Measurements from ENCODE around the gene IST1. TPM values are rescaled to one million over a fixed set of nuclear protein-coding genes. Genes with fewer than 3 reads are reported as not detected.

Gene IST1
- total and polyA plus RNA-seq, 4 donors: 33.8 to 95.3 (median 53.5) TPM

- Histone ChIP-seq H3K27me3 (ENCODE audit: control insufficient read depth in 4 of 4, insufficient read depth in 4 of 4, low read length in 3 of 4) (no peaks in the 10 kb centered on the region), H3K9me3 (ENCODE audit: control insufficient read depth in 4 of 4, low read length in 3 of 4) (no peaks in the 10 kb centered on the region), H3K27ac (ENCODE audit: low read depth in 1 of 2, low read length in 2 of 2) (no peak overlapping the region), H3K36me3 (ENCODE audit: control insufficient read depth in 4 of 4, insufficient read depth in 3 of 4, low read depth in 1 of 4, low read length in 3 of 4) (peaks cover 0 to 4% (median 2%) of the 10 kb centered on the region in 4 donors), H3K4me1 (ENCODE audit: control insufficient read depth in 4 of 4, insufficient read depth in 4 of 4, low read length in 3 of 4) (peaks cover 3 to 27% (median 16%) of the 10 kb centered on the region in 4 donors), H3K9ac (ENCODE audit: low read depth in 1 of 2, low read length in 2 of 2) (no peak overlapping the region), H3K4me3 (ENCODE audit: low read depth in 1 of 3, low read length in 3 of 3) (no peak overlapping the region)
- 51% methylated on average over 4 of the region's 4 CpGs for WGBS
- no peak for DNase-seq (ENCODE audit: low spot score)
- TF ChIP-seq CTCF (IDR thresholded peaks at IDR 0.05; ENCODE audit: low read depth, low read length, missing input control): no peak
- no peak for TF ChIP-seq MAX (IDR thresholded peaks at IDR 0.05)
- TF ChIP-seq NR2F2 (IDR thresholded peaks at IDR 0.05): no peak
- TF ChIP-seq JUND (IDR thresholded peaks at IDR 0.05): no peak
- no peak for TF ChIP-seq ATF3 (IDR thresholded peaks at IDR 0.05)
- TF ChIP-seq FOXA1 (IDR thresholded peaks at IDR 0.05): no peak
- no peak for TF ChIP-seq HNF4G (IDR thresholded peaks at IDR 0.05)
- no peak for TF ChIP-seq RAD21 (IDR thresholded peaks at IDR 0.05)
- no peak for TF ChIP-seq ZBTB33 (IDR thresholded peaks at IDR 0.05)
- no peak for TF ChIP-seq HNF4A (conservative IDR thresholded peaks at IDR 0.05)
- no peak for TF ChIP-seq YY1 (IDR thresholded peaks at IDR 0.05)
- TF ChIP-seq GABPA (IDR thresholded peaks at IDR 0.05 in 1 of 2, conservative IDR thresholded peaks at IDR 0.05 in 1 of 2): no peak
- no peak for TF ChIP-seq TAF1 (conservative IDR thresholded peaks at IDR 0.05)
- TF ChIP-seq EGR1 (IDR thresholded peaks at IDR 0.05; ENCODE audit: low read depth in 2 of 2): no peak
- TF ChIP-seq REST (IDR thresholded peaks at IDR 0.05): no peak
- TF ChIP-seq FOXA2 (IDR thresholded peaks at IDR 0.05): no peak
Observed at GRCh38 chr16:71885261-71885650, 10.1 kb upstream of the IST1 start.

- Histone ChIP-seq H3K4me1 (ENCODE audit: control insufficient read depth in 4 of 4, insufficient read depth in 4 of 4, low read length in 3 of 4) (peaks cover 0 to 13% (median 6%) of the 10 kb centered on the region in 4 donors), H3K27me3 (ENCODE audit: control insufficient read depth in 4 of 4, insufficient read depth in 4 of 4, low read length in 3 of 4) (no peaks in the 10 kb centered on the region), H3K4me3 (ENCODE audit: low read depth in 1 of 3, low read length in 3 of 3) (no peak overlapping the region), H3K27ac (ENCODE audit: low read depth in 1 of 2, low read length in 2 of 2) (no peak overlapping the region), H3K9me3 (ENCODE audit: control insufficient read depth in 4 of 4, low read length in 3 of 4) (no peaks in the 10 kb centered on the region), H3K36me3 (ENCODE audit: control insufficient read depth in 4 of 4, insufficient read depth in 3 of 4, low read depth in 1 of 4, low read length in 3 of 4) (no peaks in the 10 kb centered on the region), H3K9ac (ENCODE audit: low read depth in 1 of 2, low read length in 2 of 2) (no peak overlapping the region)
- no peak for DNase-seq (ENCODE audit: low spot score)
- 94% methylated on average over 3 of the region's 3 CpGs for WGBS
- TF ChIP-seq ZBTB33 (IDR thresholded peaks at IDR 0.05): no peak
- no peak for TF ChIP-seq CTCF (IDR thresholded peaks at IDR 0.05; ENCODE audit: low read depth, low read length, missing input control)
- TF ChIP-seq YY1 (IDR thresholded peaks at IDR 0.05): no peak
- no peak for TF ChIP-seq GABPA (IDR thresholded peaks at IDR 0.05 in 1 of 2, conservative IDR thresholded peaks at IDR 0.05 in 1 of 2)
- TF ChIP-seq EGR1 (IDR thresholded peaks at IDR 0.05; ENCODE audit: low read depth in 2 of 2): no peak
- no peak for TF ChIP-seq HNF4A (conservative IDR thresholded peaks at IDR 0.05)
- TF ChIP-seq RAD21 (IDR thresholded peaks at IDR 0.05): no peak
- no peak for TF ChIP-seq RXRA (IDR thresholded peaks at IDR 0.05)
- TF ChIP-seq ATF3 (IDR thresholded peaks at IDR 0.05): no peak
- no peak for TF ChIP-seq FOXA2 (IDR thresholded peaks at IDR 0.05)
Observed at GRCh38 chr16:71889147-71889546, 6.2 kb upstream of the IST1 start.
